ENCODE measurements around the gene SNX32.
A peak's percentile ranks its signal among the peaks of the same experiment; 100 is the strongest.

SNX32 gene

GRCh38 chr11:65868907-65869306 lies 35.1 kb downstream of the SNX32 start:
- DNase-seq (ENCODE audit: low spot score) = no peak

GRCh38 chr11:65869643-65870306 lies 36.0 kb downstream of the SNX32 start:
- DNase-seq (ENCODE audit: low spot score) = no peak

GRCh38 chr11:65870307-65870658 lies 36.5 kb downstream of the SNX32 start:
- DNase-seq (ENCODE audit: low spot score) = no peak

GRCh38 chr11:65870706-65871681 lies 37.2 kb downstream of the SNX32 start:
- DNase-seq (ENCODE audit: low spot score) = no peak

GRCh38 chr11:65871811-65872548 lies 38.2 kb downstream of the SNX32 start:
- no peak for DNase-seq (ENCODE audit: low spot score)

- no peak for DNase-seq (ENCODE audit: low spot score)
These were observed 39.0 kb downstream of the SNX32 start, which contains the start of gene EFEMP2 for GRCh38 chr11:65872586-65873317. EFEMP2 (minus strand) TSS chr11:65872800; CDS start chr11:65872354, 446 bp downstream.

- DNase-seq (ENCODE audit: low spot score) = peak; percentile 86
These were observed 39.8 kb downstream of the SNX32 start for GRCh38 chr11:65873318-65874156.

GRCh38 chr11:65879617-65880016 lies 45.9 kb downstream of the SNX32 start, which contains the start of gene CTSW:
CTSW (plus strand) TSS chr11:65879837; CDS start chr11:65879855, 18 bp downstream.
- DNase-seq (ENCODE audit: low spot score) = no peak

GRCh38 chr11:65880027-65880426 lies 46.3 kb downstream of the SNX32 start:
- no peak for DNase-seq (ENCODE audit: low spot score)

GRCh38 chr11:65880844-65881421 lies 47.2 kb downstream of the SNX32 start:
- no peak for DNase-seq (ENCODE audit: low spot score)

- DNase-seq (ENCODE audit: low spot score) = no peak
These were observed 48.6 kb downstream of the SNX32 start for GRCh38 chr11:65882120-65883057.

- no peak for DNase-seq (ENCODE audit: low spot score)
These were observed 49.4 kb downstream of the SNX32 start for GRCh38 chr11:65883058-65883761.

GRCh38 chr11:65883786-65884715 lies 50.3 kb downstream of the SNX32 start:
- DNase-seq (ENCODE audit: low spot score) = no peak

- DNase-seq (ENCODE audit: low spot score) = peak; percentile 73
These were observed 50.9 kb downstream of the SNX32 start for GRCh38 chr11:65884716-65885092.

- DNase-seq (ENCODE audit: low spot score) = no peak
These were observed 51.5 kb downstream of the SNX32 start for GRCh38 chr11:65885231-65885630.

- DNase-seq (ENCODE audit: low spot score) = no peak
These were observed 52.2 kb downstream of the SNX32 start for GRCh38 chr11:65885808-65886536.

Measured in pons (tissue), 1 donor.